Limb (tissue), 2 donors: Measurements from ENCODE around the gene BHMT2.

ENCODE experiments used
- DNase-seq, 2 donors: peaks; one replicate each; pipeline ENCODE4 v3.0.0-alpha.2; 2016; ENCODE audit errors: extremely low spot score in 2 of 2

The BHMT2 gene

GRCh38 chr5:79062436-79062835 lies 7.1 kb upstream of the BHMT2 start:
- DNase-seq, result no peak

GRCh38 chr5:79070350-79070667 lies 742 bp downstream of the BHMT2 start:
- DNase-seq, result peak; percentile 35 to 70

- no peak for DNase-seq
Observed at GRCh38 chr5:79074641-79075040, 5.1 kb downstream of the BHMT2 start.

- DNase-seq, result no peak
Observed at GRCh38 chr5:79075646-79076426, 6.3 kb downstream of the BHMT2 start.

GRCh38 chr5:79076819-79077218 lies 7.3 kb downstream of the BHMT2 start:
- no peak for DNase-seq

- DNase-seq, result no peak
Observed at GRCh38 chr5:79077680-79078365, 8.3 kb downstream of the BHMT2 start.

- DNase-seq, result no peak
Observed at GRCh38 chr5:79080804-79081203, 11.2 kb downstream of the BHMT2 start.

- no peak for DNase-seq
Observed at GRCh38 chr5:79081779-79082178, 12.2 kb downstream of the BHMT2 start.

- DNase-seq, result no peak
Observed at GRCh38 chr5:79086116-79086515, 16.5 kb downstream of the BHMT2 start.

- no peak for DNase-seq
Observed at GRCh38 chr5:79088507-79088906, 18.9 kb downstream of the BHMT2 start.

- no peak for DNase-seq
Observed at GRCh38 chr5:79091064-79091463, 21.5 kb downstream of the BHMT2 start.

GRCh38 chr5:79093762-79094161 lies 24.2 kb downstream of the BHMT2 start:
- DNase-seq, result no peak

- DNase-seq, result no peak
Observed at GRCh38 chr5:79105868-79106267, 36.3 kb downstream of the BHMT2 start.

GRCh38 chr5:79107020-79107796 lies 37.6 kb downstream of the BHMT2 start:
- DNase-seq, result no peak

- no peak for DNase-seq
Observed at GRCh38 chr5:79108086-79108485, 38.5 kb downstream of the BHMT2 start.

- no peak for DNase-seq
Observed at GRCh38 chr5:79108792-79109191, 39.2 kb downstream of the BHMT2 start.

GRCh38 chr5:79109527-79110492 lies 40.2 kb downstream of the BHMT2 start:
- DNase-seq, result no peak

- peak in 1 of 2 donors; percentile 33 for DNase-seq
Observed at GRCh38 chr5:79111387-79111959, 41.9 kb downstream of the BHMT2 start, which contains the start of gene BHMT. TSS of gene BHMT (plus strand) at chr5:79111809. CDS start at chr5:79111886, 77 bp downstream.

- peak in 1 of 2 donors; percentile 34 for DNase-seq
Observed at GRCh38 chr5:79111960-79112702, 42.6 kb downstream of the BHMT2 start.

- no peak for DNase-seq
Observed at GRCh38 chr5:79112703-79113058, 43.1 kb downstream of the BHMT2 start.
